ENCODE data around the gene CAND2. TPM values are rescaled to one million over a fixed set of nuclear protein-coding genes. Genes with fewer than 3 reads are reported as not detected.
A peak's percentile ranks its signal among the peaks of the same experiment; 100 is the strongest.
"Not testable (repeated sequence)": the region's sequence is repeated elsewhere in the genome, so short reads cannot be mapped to it uniquely, and the experiment has no call there.

The CAND2 gene
- total RNA-seq, 1 experiment from 2014 or later = 0.37 TPM

- CTCF ChIA-PET; H3K27me3 ChIP-seq (ENCODE audit: insufficient read depth, low read depth); BruUV-seq (replicated peaks); H3K36me3 ChIP-seq (ENCODE audit: low read depth); H3K27ac ChIP-seq; intact Hi-C loops (cut with micrococcal nuclease; ENCODE audit: unreplicated experiment); H3K4me3 ChIP-seq; H3K9me3 ChIP-seq (ENCODE audit: insufficient read depth, low read depth); H3K79me2 ChIP-seq (ENCODE audit: low read depth); H3K9me2 ChIP-seq (ENCODE audit: insufficient read depth); DNase-seq; H2AFZ ChIP-seq; POLR2A ChIA-PET (ENCODE audit: unreplicated experiment); H3F3A ChIP-seq (ENCODE audit: insufficient read depth, low read depth); H3K4me1 ChIP-seq (replicated peaks; ENCODE audit: insufficient read depth); H4K20me1 ChIP-seq (ENCODE audit: insufficient read depth); H3K4me2 ChIP-seq: not testable (repeated sequence)
- TF ChIP-seq, protein P1, sequence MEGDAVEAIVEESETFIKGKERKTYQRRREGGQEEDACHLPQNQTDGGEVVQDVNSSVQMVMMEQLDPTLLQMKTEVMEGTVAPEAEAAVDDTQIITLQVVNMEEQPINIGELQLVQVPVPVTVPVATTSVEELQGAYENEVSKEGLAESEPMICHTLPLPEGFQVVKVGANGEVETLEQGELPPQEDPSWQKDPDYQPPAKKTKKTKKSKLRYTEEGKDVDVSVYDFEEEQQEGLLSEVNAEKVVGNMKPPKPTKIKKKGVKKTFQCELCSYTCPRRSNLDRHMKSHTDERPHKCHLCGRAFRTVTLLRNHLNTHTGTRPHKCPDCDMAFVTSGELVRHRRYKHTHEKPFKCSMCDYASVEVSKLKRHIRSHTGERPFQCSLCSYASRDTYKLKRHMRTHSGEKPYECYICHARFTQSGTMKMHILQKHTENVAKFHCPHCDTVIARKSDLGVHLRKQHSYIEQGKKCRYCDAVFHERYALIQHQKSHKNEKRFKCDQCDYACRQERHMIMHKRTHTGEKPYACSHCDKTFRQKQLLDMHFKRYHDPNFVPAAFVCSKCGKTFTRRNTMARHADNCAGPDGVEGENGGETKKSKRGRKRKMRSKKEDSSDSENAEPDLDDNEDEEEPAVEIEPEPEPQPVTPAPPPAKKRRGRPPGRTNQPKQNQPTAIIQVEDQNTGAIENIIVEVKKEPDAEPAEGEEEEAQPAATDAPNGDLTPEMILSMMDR (conservative IDR thresholded peaks at IDR 0.05) = peak; percentile 51
Measured at GRCh38 chr3:12787346-12787745, 9.1 kb upstream of the CAND2 start.

DNA sequence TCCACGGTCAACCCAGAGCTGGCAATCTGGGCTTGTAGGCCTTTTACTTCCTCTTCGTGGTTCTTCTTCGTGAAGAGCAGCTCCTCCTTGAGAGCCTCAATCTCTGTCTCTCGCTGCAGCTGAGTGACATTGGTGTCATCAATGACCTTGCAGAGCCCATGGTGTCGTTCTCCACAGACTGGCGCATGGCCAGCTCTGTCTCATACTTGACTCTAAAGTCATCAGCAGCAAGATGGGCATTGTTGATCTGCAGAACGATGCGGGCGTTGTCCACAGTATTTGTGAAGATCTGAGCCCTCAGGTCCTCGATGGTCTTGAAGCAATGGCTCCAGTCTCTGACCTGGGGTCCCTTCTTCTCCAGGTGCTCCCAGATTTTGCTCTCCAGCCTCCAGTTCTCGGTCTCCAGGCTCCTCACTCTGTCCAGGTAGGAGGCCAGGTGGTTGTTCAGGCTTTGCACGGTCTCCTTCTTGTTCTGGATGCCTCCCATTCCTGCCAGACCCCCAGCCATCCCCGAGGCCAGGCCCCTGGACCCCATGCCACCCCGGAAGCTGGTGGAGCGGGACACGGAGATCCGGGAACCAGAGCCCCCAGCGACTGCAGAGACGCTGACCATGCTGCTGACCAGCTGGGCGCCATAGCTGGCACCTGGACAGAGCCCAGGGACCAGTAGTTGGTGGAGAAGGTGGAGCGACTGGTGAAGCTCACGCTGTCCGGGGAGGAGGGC is 8.4 kb upstream of the CAND2 start:
- intact Hi-C loops (cut with micrococcal nuclease; ENCODE audit: unreplicated experiment); H3K4me3 ChIP-seq; H3F3A ChIP-seq (ENCODE audit: insufficient read depth, low read depth); H3K9me3 ChIP-seq (ENCODE audit: insufficient read depth, low read depth); H3K27me3 ChIP-seq (ENCODE audit: insufficient read depth, low read depth); CTCF ChIA-PET; H4K20me1 ChIP-seq (ENCODE audit: insufficient read depth); H3K4me1 ChIP-seq (replicated peaks; ENCODE audit: insufficient read depth); H3K27ac ChIP-seq; BruUV-seq (replicated peaks); H3K9me2 ChIP-seq (ENCODE audit: insufficient read depth); H2AFZ ChIP-seq; H3K36me3 ChIP-seq (ENCODE audit: low read depth); H3K4me2 ChIP-seq; H3K79me2 ChIP-seq (ENCODE audit: low read depth); DNase-seq; POLR2A ChIA-PET (ENCODE audit: unreplicated experiment): not testable (repeated sequence)

DNA sequence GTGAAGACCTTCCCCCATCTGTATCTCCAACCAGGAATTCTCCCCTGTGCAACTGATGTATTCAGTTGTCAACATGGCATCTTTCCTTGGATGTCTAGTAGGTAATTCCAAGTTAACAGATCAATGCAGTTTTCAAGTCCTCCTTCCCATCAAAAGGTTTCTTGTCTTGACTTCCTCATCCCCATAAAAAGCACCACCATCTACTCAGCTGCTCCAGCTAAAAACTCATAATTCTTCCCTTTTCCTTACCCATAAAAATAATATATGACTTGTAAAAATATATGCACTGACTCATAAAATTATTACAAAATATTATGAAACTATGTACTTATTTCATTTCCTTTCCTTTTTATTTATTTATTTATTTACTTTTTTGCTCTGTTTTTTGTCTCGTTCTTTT is 5.0 kb upstream of the CAND2 start:
- no peak overlapping the region for H3K27ac ChIP-seq
- TF ChIP-seq EZH2 (IDR thresholded peaks at IDR 0.05; ENCODE audit: low read depth) = no peak
- TF ChIP-seq, protein P1 (conservative IDR thresholded peaks at IDR 0.05) = no peak
- POLR2A ChIA-PET (ENCODE audit: unreplicated experiment) = no interaction called here
- DNase-seq = no peak
- intact Hi-C loops (cut with micrococcal nuclease; ENCODE audit: unreplicated experiment) = no loop called here
- no peaks in the 10 kb centered on the region for H3K36me3 ChIP-seq (ENCODE audit: low read depth)
- CTCF ChIA-PET = interaction anchor here (0.7 kb wide), 1 partner anchor 20 kb away, joined by 3 read pairs; no protein-coding TSS in a partner anchor
- no peaks in the 10 kb centered on the region for H4K20me1 ChIP-seq (ENCODE audit: insufficient read depth)
- H3K4me2 ChIP-seq = no peak overlapping the region
- no peaks in the 10 kb centered on the region for H3K79me2 ChIP-seq (ENCODE audit: low read depth)
- no peaks in the 10 kb centered on the region for H3F3A ChIP-seq (ENCODE audit: insufficient read depth, low read depth)
- no TSS peak for BruUV-seq (replicated peaks)
- H3K4me1 ChIP-seq (replicated peaks; ENCODE audit: insufficient read depth) = no peaks in the 10 kb centered on the region
- no peaks in the 10 kb centered on the region for H3K9me3 ChIP-seq (ENCODE audit: insufficient read depth, low read depth)
- no peak overlapping the region for H2AFZ ChIP-seq
- H3K4me3 ChIP-seq = no peak overlapping the region
- H3K27me3 ChIP-seq (ENCODE audit: insufficient read depth, low read depth) = no peaks in the 10 kb centered on the region
- H3K9me2 ChIP-seq (ENCODE audit: insufficient read depth) = no peaks in the 10 kb centered on the region

- Histone ChIP-seq H3K79me2 (ENCODE audit: low read depth) (no peaks in the 10 kb centered on the region), H2AFZ (no peak overlapping the region), H3K27ac (no peak overlapping the region), H3K9me2 (ENCODE audit: insufficient read depth) (no peaks in the 10 kb centered on the region), H3K9me3 (ENCODE audit: insufficient read depth, low read depth) (no peaks in the 10 kb centered on the region), H3K27me3 (ENCODE audit: insufficient read depth, low read depth) (no peaks in the 10 kb centered on the region), H3K4me3 (no peak overlapping the region), H3K4me1 (replicated peaks; ENCODE audit: insufficient read depth) (no peaks in the 10 kb centered on the region), H3F3A (ENCODE audit: insufficient read depth, low read depth) (no peaks in the 10 kb centered on the region), H3K36me3 (ENCODE audit: low read depth) (no peaks in the 10 kb centered on the region), H4K20me1 (ENCODE audit: insufficient read depth) (no peaks in the 10 kb centered on the region), H3K4me2 (no peak overlapping the region)
- TF ChIP-seq, protein P1 (conservative IDR thresholded peaks at IDR 0.05) = no peak
- no TSS peak for BruUV-seq (replicated peaks)
- intact Hi-C loops (cut with micrococcal nuclease; ENCODE audit: unreplicated experiment) = no loop called here
- POLR2A ChIA-PET (ENCODE audit: unreplicated experiment) = no interaction called here
- CTCF ChIA-PET = interaction anchor here (0.6 kb wide), 1 partner anchor 29 kb away, joined by 3 read pairs; no protein-coding TSS in a partner anchor
- DNase-seq = no peak
Measured at GRCh38 chr3:12793701-12794100, 2.8 kb upstream of the CAND2 start.

Data from PC-9 (cell line).